Pancreas (tissue), 10 donors: ENCODE data around the gene IMMP1L. TPM values are rescaled to one million over a fixed set of nuclear protein-coding genes. Genes with fewer than 3 reads are reported as not detected.
A peak's percentile ranks its signal among the peaks of the same experiment; 100 is the strongest.

Experiments
- ATAC-seq, 4 donors: fragments of 200-7000 bp; cut with Tn5 transposase; one replicate each; pipeline versions ENCODE4 v1.8.0 to v1.9.1; 2020; ENCODE audit warnings: mild to moderate bottlenecking in 4 of 4, moderate library complexity in 4 of 4
- DNase-seq, 6 donors: peaks; one replicate each; pipeline ENCODE4 v3.0.0-alpha.2; 2020
- FAIRE-seq: peaks from 2 replicates; lab custom pipeline; 2012; peaks lifted over from hg19 to GRCh38; lab: Jason Lieb, UNC
- H3K27ac ChIP-seq, 4 donors: fragments of 200-600 bp; sonication (generic); 1 replicate in 3 of 4; 2 replicates in 1 of 4; pipeline versions ENCODE4 v1.5.0 to v1.8.0; 2020
- H3K27me3 ChIP-seq, 4 donors: fragments of 200-600 bp; one replicate each; pipeline ENCODE4 v1.8.0; 2021
- H3K36me3 ChIP-seq, 3 donors: fragments of 200-600 bp; sonication (generic) in 1 of 3; one replicate each; pipeline versions ENCODE4 v1.5.0 to v1.8.0; 2020 to 2021
- H3K4me1 ChIP-seq, 3 donors: fragments of 200-600 bp; one replicate each; pipeline ENCODE4 v1.8.0; 2021
- H3K4me3 ChIP-seq, 4 donors: fragments of 200-600 bp; sonication (generic) in 2 of 4; one replicate each; pipeline versions ENCODE4 v1.5.0 to v1.8.0; 2020 to 2021
- H3K9me3 ChIP-seq, 4 donors: fragments of 200-600 bp; one replicate each; pipeline ENCODE4 v1.8.0; 2021
- WGBS, 2 donors: extraction: QIAGEN DNeasy Blood & Tissue Kit; methylation state at CpG; one replicate each; pipeline ENCODE4 v1.1.7; 2013; 5-methylcytosine and 5-hydroxymethylcytosine counted together
- intact Hi-C, 3 donors: fragments of 100-400 bp; cut with DNase I; formaldehyde crosslinking; loops; one replicate each; pipeline versions ENCODE4 v1.11.1 to v1.14.2; 2022
- polyA plus RNA-seq, 2 donors: library from polyadenylated mRNA; stranded (reverse); fragments of 200-250 nt; gene quantifications; one replicate each; pipeline ENCODE4 v1.2.3, GENCODE V29; 2013
- total RNA-seq, 6 donors: library from RNA; stranded (reverse); fragmentation: NEBNext Ultra II Directional in 4 of 6; extraction: Animal tissue kit (Norgen Biotek cat#: 25700) in 4 of 6; gene quantifications; one replicate each; pipeline versions ENCODE4 v1.2.1 to v1.2.4, GENCODE V29; 2021 to 2023
- TF ChIP-seq, protein P1 (sequence below), 4 donors: fragments of 200-600 bp; sonication (generic) in 3 of 4; IDR thresholded peaks; one replicate each; pipeline versions ENCODE4 v1.5.0 to v1.8.0; 2021; ENCODE audit warnings: antibody characterized with exemption in 4 of 4
- donor health status: healthy with polysubstance abuse.
- donor health status: DM: no; HTN: no; CAD: no; lungs with moderate emphysema.
- donor health status: DM: no; HTN: no; CAD: no.
- donor health status: control.
- donor health status: control.
- donor health status: Bipolar disorder and iron deficiency.
- donor health status: DM: yes; HTN: yes; CAD: no.
- donor health status: DM: no; HTN: no; CAD: no.
- donor health status: DM: no; HTN: no; CAD: no.
- donor health status: DM: yes; HTN: yes; CAD: no.

The IMMP1L gene
- total and polyA plus RNA-seq, 8 donors: 6.3 to 55.7 (median 12.8) TPM

DNA sequence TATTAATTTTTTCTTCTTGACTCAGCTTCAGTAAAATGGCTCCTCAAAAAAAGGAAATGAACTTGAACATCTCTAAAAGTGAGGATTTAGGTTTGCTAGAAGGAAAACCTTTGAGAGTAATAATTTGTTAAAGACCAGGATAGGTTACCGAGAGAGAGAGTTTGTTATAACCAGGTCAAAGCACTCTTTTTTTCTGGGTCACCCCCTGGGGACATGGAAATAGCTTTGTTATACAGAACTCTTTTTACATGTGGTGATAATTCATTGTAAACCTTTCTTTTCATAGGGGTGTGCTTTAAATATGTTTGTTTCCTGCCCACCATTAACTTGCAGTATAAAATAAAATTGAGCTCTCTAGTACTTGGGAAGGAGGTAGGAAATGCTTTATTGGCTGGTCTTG lies 92.1 kb downstream of the IMMP1L start:
- 95 to 97% methylated on average over 1 of the region's 1 CpG for WGBS, 2 donors
- Histone ChIP-seq H3K27me3 (no peaks in the 10 kb centered on the region), H3K36me3 (no peaks in the 10 kb centered on the region), H3K4me3 (no peak overlapping the region), H3K4me1 (no peaks in the 10 kb centered on the region), H3K9me3 (no peaks in the 10 kb centered on the region), H3K27ac (no peak overlapping the region)
- TF ChIP-seq, protein P1, sequence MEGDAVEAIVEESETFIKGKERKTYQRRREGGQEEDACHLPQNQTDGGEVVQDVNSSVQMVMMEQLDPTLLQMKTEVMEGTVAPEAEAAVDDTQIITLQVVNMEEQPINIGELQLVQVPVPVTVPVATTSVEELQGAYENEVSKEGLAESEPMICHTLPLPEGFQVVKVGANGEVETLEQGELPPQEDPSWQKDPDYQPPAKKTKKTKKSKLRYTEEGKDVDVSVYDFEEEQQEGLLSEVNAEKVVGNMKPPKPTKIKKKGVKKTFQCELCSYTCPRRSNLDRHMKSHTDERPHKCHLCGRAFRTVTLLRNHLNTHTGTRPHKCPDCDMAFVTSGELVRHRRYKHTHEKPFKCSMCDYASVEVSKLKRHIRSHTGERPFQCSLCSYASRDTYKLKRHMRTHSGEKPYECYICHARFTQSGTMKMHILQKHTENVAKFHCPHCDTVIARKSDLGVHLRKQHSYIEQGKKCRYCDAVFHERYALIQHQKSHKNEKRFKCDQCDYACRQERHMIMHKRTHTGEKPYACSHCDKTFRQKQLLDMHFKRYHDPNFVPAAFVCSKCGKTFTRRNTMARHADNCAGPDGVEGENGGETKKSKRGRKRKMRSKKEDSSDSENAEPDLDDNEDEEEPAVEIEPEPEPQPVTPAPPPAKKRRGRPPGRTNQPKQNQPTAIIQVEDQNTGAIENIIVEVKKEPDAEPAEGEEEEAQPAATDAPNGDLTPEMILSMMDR (IDR thresholded peaks at IDR 0.05): no peak
- intact Hi-C loops: no loop called here
- no peak for ATAC-seq
- DNase-seq: no peak
- no peak for FAIRE-seq

DNA sequence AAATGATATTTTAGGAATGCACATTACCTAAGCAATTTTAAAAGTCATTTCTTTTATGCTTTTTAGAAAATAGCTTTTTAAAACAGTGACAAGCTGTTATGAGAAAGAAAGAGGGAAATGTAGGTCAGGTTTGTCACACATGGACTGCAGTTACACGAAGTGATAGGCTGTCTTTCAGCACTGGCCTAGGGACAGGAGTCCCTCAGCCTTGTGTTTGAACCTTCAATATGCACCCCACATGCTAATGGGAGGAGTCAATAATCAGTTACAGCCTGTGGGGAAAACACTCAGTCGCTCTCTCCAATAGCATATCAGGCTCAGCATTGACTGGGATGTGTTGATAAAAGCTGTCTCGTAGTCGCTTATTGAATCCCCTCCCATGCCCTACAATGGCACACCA lies 94.0 kb downstream of the IMMP1L start:
- Histone ChIP-seq H3K27ac (no peak overlapping the region), H3K9me3 (no peaks in the 10 kb centered on the region), H3K27me3 (no peaks in the 10 kb centered on the region), H3K4me3 (no peak overlapping the region), H3K36me3 (no peaks in the 10 kb centered on the region), H3K4me1 (no peaks in the 10 kb centered on the region)
- no peak for DNase-seq
- TF ChIP-seq, protein P1 (IDR thresholded peaks at IDR 0.05): no peak
- 88% methylated on average over 4 of the region's 4 CpGs for WGBS, 2 donors
- ATAC-seq: no peak
- FAIRE-seq: no peak
- intact Hi-C loops: no loop called here

DNA sequence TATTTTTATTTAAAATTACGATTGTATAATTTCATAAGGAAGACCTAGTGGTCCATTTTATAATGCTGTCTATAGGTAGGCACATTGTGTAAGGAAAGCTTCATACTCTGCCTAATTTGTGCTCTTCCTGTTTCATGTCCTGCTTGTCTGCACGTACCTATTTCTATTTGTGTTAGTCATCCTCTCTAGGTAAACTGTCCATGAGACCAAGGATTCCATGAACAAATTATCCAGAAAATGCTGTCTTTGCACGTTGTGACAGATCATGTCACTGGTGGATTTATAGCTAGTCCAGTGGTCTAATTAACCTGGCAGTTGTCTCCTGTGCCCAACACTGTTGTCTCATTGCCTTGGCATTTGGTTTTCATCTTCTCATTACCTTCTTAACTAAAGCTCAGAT lies 95.1 kb downstream of the IMMP1L start:
- intact Hi-C loops: no loop called here
- 75 to 86% methylated on average over 3 of the region's 3 CpGs for WGBS, 2 donors
- DNase-seq (no peak), ATAC-seq (peak in 1 of 4 donors; percentile 37), FAIRE-seq (no peak)
- H3K4me1 ChIP-seq: no peaks in the 10 kb centered on the region
- no peaks in the 10 kb centered on the region for H3K27me3 ChIP-seq
- H3K27ac ChIP-seq: no peak overlapping the region
- TF ChIP-seq, protein P1 (IDR thresholded peaks at IDR 0.05): no peak
- H3K9me3 ChIP-seq: no peaks in the 10 kb centered on the region
- no peak overlapping the region for H3K4me3 ChIP-seq
- no peaks in the 10 kb centered on the region for H3K36me3 ChIP-seq

- DNase-seq: no peak
Observed at GRCh38 chr11:31412946-31413345, 96.5 kb downstream of the IMMP1L start.

GRCh38 chr11:31408201-31408600 lies 101.2 kb downstream of the IMMP1L start:
- no peak for ATAC-seq
- DNase-seq: no peak
- no peaks in the 10 kb centered on the region for H3K36me3 ChIP-seq
- intact Hi-C loops: no loop called here
- FAIRE-seq: no peak
- no peak overlapping the region for H3K27ac ChIP-seq
- no peaks in the 10 kb centered on the region for H3K9me3 ChIP-seq
- H3K4me3 ChIP-seq: no peak overlapping the region
- H3K4me1 ChIP-seq: no peaks in the 10 kb centered on the region
- no peaks in the 10 kb centered on the region for H3K27me3 ChIP-seq
- WGBS, 2 donors: 93 to 96% methylated on average over 2 of the region's 2 CpGs
- TF ChIP-seq, protein P1 (IDR thresholded peaks at IDR 0.05): no peak

More at GRCh38 chr11:31412946-31413345, 96.5 kb downstream of the IMMP1L start:
- FAIRE-seq: no peak
- H3K9me3 ChIP-seq: no peaks in the 10 kb centered on the region
- intact Hi-C loops: no loop called here
- H3K4me3 ChIP-seq: no peak overlapping the region
- WGBS, 2 donors: 93 to 97% methylated on average over 2 of the region's 2 CpGs
- TF ChIP-seq, protein P1 (IDR thresholded peaks at IDR 0.05): no peak
- H3K36me3 ChIP-seq: no peaks in the 10 kb centered on the region
- H3K27me3 ChIP-seq: no peaks in the 10 kb centered on the region
- no peak overlapping the region for H3K27ac ChIP-seq
- no peak for ATAC-seq
- no peaks in the 10 kb centered on the region for H3K4me1 ChIP-seq
